G401 (cell line): ENCODE results near the gene TIGD3. TPM values are rescaled to one million over a fixed set of nuclear protein-coding genes. Genes with fewer than 3 reads are reported as not detected.

ENCODE experiments used
- DNase-seq: peaks from one replicate; pipeline ENCODE4 v3.0.0-alpha.2; 2015; ENCODE audit warnings: low spot score
- in situ Hi-C: cut with HindIII; loops from 2 replicates; pipeline ENCODE4 v1.10.0; 2016; ENCODE audit warnings: low sequenced_read_pairs, mixed read lengths
- total RNA-seq: library from RNA; depleted of rRNA; stranded (reverse); fragments of >200 nt; shearing (Covaris generic); gene quantifications from 2 replicates; pipeline ENCODE4 v1.2.3, GENCODE V29; 2014

Gene TIGD3
- total RNA-seq, 1 experiment from 2014 or later, result 1.9 TPM

DNA sequence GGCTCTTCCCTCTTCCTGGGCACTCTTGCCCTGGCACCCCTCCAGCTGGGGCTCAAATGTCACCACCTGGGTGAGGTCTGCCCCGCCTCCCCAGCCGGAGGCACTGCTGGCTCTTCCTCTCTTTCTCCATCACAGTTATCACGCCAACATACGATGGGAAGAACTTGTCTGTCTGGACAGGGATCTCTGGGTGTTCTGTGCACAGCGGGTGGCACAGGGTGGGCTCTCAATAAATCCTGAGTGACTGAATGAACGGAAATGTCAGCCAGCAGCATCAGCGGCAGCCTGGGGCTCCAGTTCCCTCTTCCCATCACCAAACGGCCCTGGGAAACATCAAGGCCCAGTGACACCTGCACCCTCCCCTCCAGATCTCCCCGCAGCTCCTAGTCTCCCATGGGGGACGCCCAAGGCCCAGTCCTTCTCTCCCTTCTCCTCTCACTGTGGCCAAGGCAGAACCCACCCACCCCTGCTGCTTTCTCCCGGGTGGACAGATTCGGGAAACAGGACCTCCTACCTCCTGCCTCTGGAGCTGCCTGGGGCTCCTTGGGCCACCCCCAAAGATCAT lies 28.3 kb downstream of the TIGD3 start:
- DNase-seq, result no peak
- in situ Hi-C loops, result no loop called here

- DNase-seq, result no peak
- in situ Hi-C loops, result no loop called here
Measured at GRCh38 chr11:65383778-65384177, 29.2 kb downstream of the TIGD3 start.

- no peak for DNase-seq
- in situ Hi-C loops, result no loop called here
Measured at GRCh38 chr11:65384301-65384889, 29.8 kb downstream of the TIGD3 start.

- peak; percentile 85 for DNase-seq
- in situ Hi-C loops, result no loop called here
Measured at GRCh38 chr11:65386307-65387140, 32.0 kb downstream of the TIGD3 start, which contains the start of gene FRMD8. Gene FRMD8, plus strand, starts transcription at chr11:65386637. Its CDS starts 400 bp downstream, at chr11:65387037.

GRCh38 chr11:65388731-65389130 lies 34.2 kb downstream of the TIGD3 start:
- in situ Hi-C loops, result no loop called here
- DNase-seq, result no peak

- in situ Hi-C loops, result no loop called here
Measured at GRCh38 chr11:65389294-65389980, 34.9 kb downstream of the TIGD3 start.

DNA sequence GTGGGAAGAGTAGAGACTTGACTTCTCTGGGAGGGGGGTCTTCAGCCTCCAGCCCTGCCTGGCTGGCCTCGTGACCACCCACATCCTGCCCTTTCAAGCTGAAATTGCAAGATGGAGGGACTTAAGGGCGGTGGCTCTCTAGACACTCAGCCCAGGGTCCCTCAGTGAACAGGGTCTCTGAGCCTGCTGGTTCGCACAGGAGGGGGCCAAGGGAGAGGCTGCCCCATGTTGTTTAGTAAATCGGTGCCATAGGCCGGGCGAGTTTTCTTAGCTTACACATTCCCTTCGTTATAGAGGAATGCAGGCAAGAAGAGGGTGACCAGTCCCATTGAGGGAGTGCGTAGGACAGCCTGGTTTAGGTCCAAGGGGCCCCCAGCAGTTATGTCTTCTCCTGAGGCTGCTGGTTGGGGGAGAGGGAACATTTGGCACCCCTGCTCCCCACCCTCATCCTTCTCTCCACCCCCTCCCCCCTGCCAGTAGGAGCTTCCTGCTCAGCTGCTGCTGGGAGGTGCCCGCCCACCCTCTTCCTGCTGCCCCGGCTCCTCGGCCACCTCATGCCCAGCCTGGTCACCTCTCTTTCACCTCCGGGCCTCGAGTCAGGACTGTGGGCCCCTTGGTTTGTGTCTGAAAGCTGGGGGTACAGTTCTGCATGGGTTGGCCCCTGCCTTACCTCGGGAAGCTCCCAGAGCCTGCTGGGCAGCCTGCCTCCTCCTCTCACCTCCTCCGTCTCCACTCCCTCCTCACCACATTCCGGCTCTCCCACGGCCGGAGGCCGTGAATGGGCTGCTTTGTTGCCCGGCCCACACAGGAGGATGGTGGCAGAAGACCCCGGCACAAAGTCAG lies 35.8 kb downstream of the TIGD3 start:
- peak; percentile 25 for DNase-seq
- in situ Hi-C loops, result no loop called here

More at GRCh38 chr11:65389294-65389980, 34.9 kb downstream of the TIGD3 start:
- DNase-seq, result peak; percentile 28

- in situ Hi-C loops, result no loop called here
- DNase-seq, result peak; percentile 25
Measured at GRCh38 chr11:65390996-65391395, 36.4 kb downstream of the TIGD3 start.

DNA sequence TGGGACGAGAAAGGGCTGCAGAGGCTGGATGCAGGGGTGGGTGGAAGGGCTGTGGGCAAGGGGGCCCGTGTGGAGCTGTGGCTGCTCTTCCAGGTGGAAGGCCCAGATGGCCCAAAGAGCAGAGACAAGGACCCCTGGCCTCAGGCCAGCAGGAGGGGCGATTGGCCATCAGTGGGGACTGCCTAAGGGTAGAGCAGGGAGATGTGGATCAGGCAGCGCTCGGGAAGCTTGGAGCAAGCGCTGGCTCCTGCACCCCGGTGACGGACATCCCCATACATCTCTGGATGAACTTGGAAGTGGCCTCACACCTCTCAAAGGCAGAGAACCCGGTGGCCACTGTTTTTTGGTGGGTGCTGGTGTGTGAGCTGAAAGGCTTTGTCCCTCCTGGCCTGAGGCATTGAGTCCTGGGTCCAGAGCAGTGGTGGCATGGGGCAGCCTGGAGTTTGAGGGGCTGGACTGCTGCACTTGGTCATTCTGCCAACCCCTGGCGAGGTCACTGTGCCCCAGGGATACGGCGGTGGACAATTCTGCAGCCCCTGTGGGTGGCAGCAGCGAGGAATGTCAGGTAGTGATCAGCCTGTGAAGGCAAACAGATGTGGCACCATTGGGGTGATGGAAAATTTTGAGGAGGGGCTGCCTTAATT lies 37.8 kb downstream of the TIGD3 start:
- in situ Hi-C loops, result no loop called here
- DNase-seq, result no peak

GRCh38 chr11:65392899-65393298 lies 38.3 kb downstream of the TIGD3 start:
- in situ Hi-C loops, result no loop called here
- DNase-seq, result no peak

GRCh38 chr11:65393513-65394079 lies 39.0 kb downstream of the TIGD3 start:
- in situ Hi-C loops, result no loop called here
- no peak for DNase-seq

- DNase-seq, result no peak
- in situ Hi-C loops, result no loop called here
Measured at GRCh38 chr11:65394125-65394536, 39.6 kb downstream of the TIGD3 start.

DNA sequence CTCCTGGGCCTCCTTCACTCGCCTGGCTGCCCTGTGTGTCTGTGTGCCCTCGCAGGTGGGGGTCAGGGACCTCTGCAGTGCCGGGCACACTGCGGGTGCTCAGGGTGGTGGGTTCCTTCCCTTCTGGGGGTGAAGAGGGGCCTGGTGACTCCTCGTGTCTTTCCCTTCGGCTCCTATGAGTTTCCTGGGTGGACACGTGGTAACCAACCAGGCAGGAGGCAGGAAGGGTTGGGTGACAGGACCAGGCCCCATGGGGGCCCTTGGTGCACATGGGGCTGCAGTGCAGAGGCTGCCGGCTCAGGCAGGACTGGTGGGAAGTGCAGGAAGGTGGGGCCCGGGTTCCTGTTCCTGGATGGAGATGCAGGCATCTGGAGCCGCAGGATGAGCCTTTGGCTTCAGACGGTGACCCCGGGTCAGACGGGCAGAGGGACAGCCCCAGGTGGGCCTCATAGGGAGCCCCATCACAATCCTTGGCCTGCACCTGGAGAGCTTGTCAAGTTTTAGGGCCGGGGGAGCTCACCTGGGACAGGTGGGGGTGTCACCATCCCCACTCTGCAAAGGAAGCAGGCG lies 41.5 kb downstream of the TIGD3 start:
- in situ Hi-C loops, result no loop called here
- DNase-seq, result no peak

GRCh38 chr11:65396769-65397745 lies 42.5 kb downstream of the TIGD3 start:
- no peak for DNase-seq
- in situ Hi-C loops, result no loop called here

DNA sequence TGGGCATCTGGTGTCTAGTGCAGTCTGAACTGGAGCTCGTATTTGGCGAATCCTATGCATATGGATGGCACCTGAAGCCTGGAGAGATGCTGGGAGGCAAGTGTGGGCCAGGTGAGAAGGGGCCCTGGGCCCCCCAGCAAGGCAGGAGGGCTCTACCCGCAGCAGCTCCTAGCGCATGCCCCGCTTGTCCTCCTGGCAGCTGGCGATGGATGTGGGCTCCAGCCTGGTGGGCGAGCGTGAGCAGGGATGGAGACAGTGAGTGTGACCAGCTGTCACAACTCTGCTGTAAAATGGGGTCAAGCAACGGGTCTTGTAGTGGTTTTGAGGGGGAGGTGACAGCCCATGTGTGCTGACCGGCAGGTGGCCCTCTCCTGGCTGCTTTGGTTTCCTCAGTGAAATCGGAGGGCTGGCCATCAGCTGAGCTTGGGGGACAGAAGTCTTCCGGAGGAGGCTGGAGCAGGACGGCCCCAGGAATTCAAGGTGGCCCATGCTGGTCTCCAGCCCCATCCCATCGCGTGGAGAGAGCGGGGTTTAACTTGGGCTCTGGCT lies 43.9 kb downstream of the TIGD3 start:
- in situ Hi-C loops, result no loop called here
- peak; percentile 37 for DNase-seq

DNA sequence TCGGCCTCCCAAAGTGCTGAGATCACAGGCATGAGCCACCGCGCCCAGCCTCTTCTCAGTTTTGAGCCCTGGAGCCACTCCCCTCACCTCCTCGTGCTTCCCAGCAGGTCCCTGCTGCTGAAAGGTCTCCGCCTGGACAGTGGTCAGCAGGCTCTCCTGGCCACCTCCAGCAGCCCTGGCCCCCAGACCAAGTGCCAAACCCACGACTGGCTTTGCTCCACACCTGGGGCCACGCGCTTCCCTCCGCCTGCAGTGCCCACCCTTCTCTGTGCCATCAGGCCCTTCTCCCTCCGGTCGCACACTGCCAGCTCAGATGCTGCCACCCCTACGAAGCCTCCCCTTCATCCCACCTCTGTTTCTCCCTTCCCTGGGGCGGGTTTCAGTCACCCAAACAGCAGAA lies 44.7 kb downstream of the TIGD3 start:
- no peak for DNase-seq
- in situ Hi-C loops, result no loop called here
